Measurements from ENCODE around the gene FBN2.

- no peak for TF ChIP-seq POLR2A (IDR thresholded peaks at IDR 0.05; ENCODE audit: low read length)
- no peak for TF ChIP-seq GATA1 (IDR thresholded peaks at IDR 0.05; ENCODE audit: low read depth, low read length)
Measured at GRCh38 chr5:128536254-128537220, 1.5 kb downstream of the FBN2 start.
